K562 (cell line): ENCODE measurements around the gene CCDC158. TPM values are rescaled to one million over a fixed set of nuclear protein-coding genes. Genes with fewer than 3 reads are reported as not detected.
"Not testable (repeated sequence)": the region's sequence is repeated elsewhere in the genome, so short reads cannot be mapped to it uniquely, and the experiment has no call there.

ENCODE experiments used
- ATAC-seq: fragments of 200-7000 bp; cut with Tn5 transposase; 3 replicates; pipeline ENCODE4 v1.9.1; 2020; ENCODE audit warnings: moderate library complexity
- BruUV-seq: library from RNA; stranded (reverse); fragments of 400-500 nt; replicated peaks from 2 replicates; lab custom pipeline; 2021; lab: Mats Ljungman, UMichigan
- CTCF ChIA-PET: fragments of 300-600 bp; formaldehyde crosslinking; extraction: SDS; loops from one replicate; lab custom pipeline; 2021; ENCODE audit warnings: low intra/inter-chr PET ratio; lab: Yijun Ruan, JAX
- POLR2A ChIA-PET: fragments of 300-600, 350-650 bp; sonication (Branson Sonifier 250); formaldehyde crosslinking; extraction: SDS; loops from one replicate; lab custom pipeline; 2021; ENCODE audit warnings: antibody characterized with exemption, inconsistent platforms; lab: Yijun Ruan, JAX
- DNase-seq, 4 experiments: peaks; one replicate each; pipeline versions ENCODE4 v3.0.0 to v3.0.0-alpha.2; 2011 to 2018; ENCODE audit warnings: low spot score in 3 of 4, mixed read lengths in 3 of 4; ENCODE audit errors: extremely low read depth in 1 of 4
- FAIRE-seq: peaks from 2 replicates; lab custom pipeline; 2011; peaks lifted over from hg19 to GRCh38; lab: Jason Lieb, UNC
- H2AFZ ChIP-seq: 2 replicates; pipeline ENCODE4 v1.6.0; 2011; ENCODE audit warnings: low read depth, low read length, control low read depth, inconsistent platforms
- H3K27ac ChIP-seq: fragments of 200-600 bp; 3 replicates; pipeline ENCODE4 v1.8.0; 2011; ENCODE audit warnings: low read depth, mild to moderate bottlenecking, control low read depth, inconsistent platforms, low read length, moderate library complexity, mixed read lengths; ENCODE audit errors: extremely low read depth
- H3K27me3 ChIP-seq, 2 experiments: fragments of 300-600 bp in 1 of 2; 2 replicates in 1 of 2; 3 replicates in 1 of 2; pipeline versions ENCODE4 v1.6.0 to v1.8.0; 2011; ENCODE audit warnings: inconsistent platforms in 2 of 2, low read length in 2 of 2, mild to moderate bottlenecking in 1 of 2, mixed read lengths in 1 of 2, moderate library complexity in 1 of 2; ENCODE audit not compliant: control insufficient read depth in 2 of 2, insufficient read depth in 2 of 2
- H3K36me3 ChIP-seq: fragments of 300-600 bp; 3 replicates; pipeline ENCODE4 v1.8.0; 2011; ENCODE audit warnings: mild to moderate bottlenecking, low read length, inconsistent platforms; ENCODE audit not compliant: control insufficient read depth, insufficient read depth
- H3K4me1 ChIP-seq, 2 experiments: fragments of 200-600 bp in 1 of 2; replicated peaks in 1 of 2; 2 replicates in 1 of 2; 3 replicates in 1 of 2; pipeline versions ENCODE4 v1.5.1 to v1.8.0; 2011; ENCODE audit warnings: inconsistent platforms in 2 of 2, low read length in 2 of 2, mild to moderate bottlenecking in 1 of 2, mixed read lengths in 1 of 2, moderate library complexity in 1 of 2; ENCODE audit not compliant: control insufficient read depth in 2 of 2, insufficient read depth in 2 of 2
- H3K4me2 ChIP-seq: 2 replicates; pipeline ENCODE4 v1.6.1; 2011; ENCODE audit warnings: low read length, control low read depth, inconsistent platforms, mixed read lengths; ENCODE audit not compliant: insufficient read depth
- H3K4me3 ChIP-seq: fragments of 200-600 bp; sonication (generic), shearing (Covaris generic); 2 replicates; pipeline ENCODE4 v1.5.1; 2016; ENCODE audit warnings: control low read depth, inconsistent platforms
- H3K79me2 ChIP-seq: fragments of 200-600 bp; 3 replicates; pipeline ENCODE4 v1.8.0; 2011; ENCODE audit warnings: low read length, inconsistent platforms; ENCODE audit not compliant: control insufficient read depth, insufficient read depth
- H3K9ac ChIP-seq, 2 experiments: 2 replicates each; pipeline versions ENCODE4 v1.6.0 to v1.6.1; 2011; ENCODE audit warnings: low read depth in 2 of 2, low read length in 2 of 2, control low read depth in 1 of 2, inconsistent platforms in 1 of 2, mild to moderate bottlenecking in 1 of 2, mixed read lengths in 1 of 2; ENCODE audit not compliant: insufficient read depth in 1 of 2
- H3K9me1 ChIP-seq: one replicate; pipeline ENCODE4 v1.6.0; 2011; ENCODE audit warnings: inconsistent platforms, mild to moderate bottlenecking, low read length, moderate library complexity; ENCODE audit not compliant: control insufficient read depth, insufficient read depth
- H3K9me3 ChIP-seq: replicated peaks from 2 replicates; pipeline ENCODE4 v1.5.1; 2011; ENCODE audit warnings: low read depth, low read length, inconsistent platforms; ENCODE audit not compliant: control insufficient read depth, insufficient read depth
- H4K20me1 ChIP-seq: replicated peaks from 2 replicates; pipeline ENCODE4 v1.6.1; 2011; ENCODE audit warnings: low read length, inconsistent platforms, mixed read lengths; ENCODE audit not compliant: control insufficient read depth, insufficient read depth
- BCL6 ChIP-seq: fragments of 250-450 bp; sonication (Bioruptor Pico); IDR thresholded peaks from 2 replicates; pipeline ENCODE4 v1.4.0; 2020
- EHMT2 ChIP-seq: fragments of 450-650 bp; IDR thresholded peaks from 2 replicates; pipeline ENCODE4 v1.6.1; 2018; ENCODE audit warnings: antibody characterized with exemption
- ELF2 ChIP-seq: fragments of 250-450 bp; sonication (Bioruptor Pico); IDR thresholded peaks from 2 replicates; pipeline ENCODE4 v1.5.0; 2021; ENCODE audit warnings: mild to moderate bottlenecking
- NR1H2 ChIP-seq: sonication (generic); formaldehyde crosslinking; IDR thresholded peaks from 2 replicates; pipeline ENCODE4 v1.4.0; 2020; ENCODE audit warnings: mild to moderate bottlenecking, missing genetic modification reagents
- NR2C1 ChIP-seq, 2 experiments: fragments of 450-650 bp; IDR thresholded peaks; 2 replicates each; pipeline ENCODE4 v1.6.1; 2017; ENCODE audit warnings: mild to moderate bottlenecking in 2 of 2, antibody characterized with exemption in 1 of 2, inconsistent platforms in 1 of 2, missing compliant biosample characterization in 1 of 2, missing genetic modification characterization in 1 of 2
- PYGO2 ChIP-seq: fragments of 450-650 bp; IDR thresholded peaks from 2 replicates; pipeline ENCODE4 v1.6.1; 2016; ENCODE audit warnings: mild to moderate bottlenecking, missing genetic modification characterization, moderate library complexity, missing compliant biosample characterization
- SMARCE1 ChIP-seq: fragments of 450-650 bp; IDR thresholded peaks from 2 replicates; pipeline ENCODE4 v1.7.1; 2016; ENCODE audit warnings: mild to moderate bottlenecking
- TEAD4 ChIP-seq, 2 experiments: sonication (generic) in 1 of 2; formaldehyde crosslinking in 1 of 2; IDR thresholded peaks; 2 replicates each; pipeline versions ENCODE4 v1.6.1 to v1.8.0; 2012 to 2022; ENCODE audit warnings: borderline replicate concordance in 1 of 2, inconsistent platforms in 1 of 2, low read length in 1 of 2, mild to moderate bottlenecking in 1 of 2, missing genetic modification reagents in 1 of 2
- ZNF175 ChIP-seq: fragments of 200-800 bp; sonication (Bioruptor generic); IDR thresholded peaks from 2 replicates; pipeline ENCODE4 v1.6.1; 2016; ENCODE audit warnings: low read depth, mild to moderate bottlenecking, missing genetic modification characterization, missing compliant biosample characterization
- ZNF263 ChIP-seq: sonication (generic); formaldehyde crosslinking; IDR thresholded peaks from 2 replicates; pipeline ENCODE4 v1.8.0; 2022; ENCODE audit warnings: mild to moderate bottlenecking, missing genetic modification reagents, borderline replicate concordance
- WGBS: fragments of 100-300 bp; shearing (Covaris generic); methylation state at CpG from one replicate; pipeline ENCODE4 v1.1.6; 2016; ENCODE audit warnings: low coverage, mixed read lengths; ENCODE audit not compliant: insufficient coverage; ENCODE audit errors: missing lambda C conversion rate; 5-methylcytosine and 5-hydroxymethylcytosine counted together
- in situ Hi-C: fragments of 300-500 bp; cut with MboI; formaldehyde crosslinking; loops from 4 replicates; pipeline ENCODE4 v1.15.0; 2018; ENCODE audit warnings: inconsistent platforms, mixed read lengths
- intact Hi-C: fragments of 100-400 bp; cut with micrococcal nuclease; formaldehyde crosslinking; loops from 2 replicates; pipeline ENCODE4 v1.14.2; 2022
- polyA plus RNA-seq, 8 experiments: library from polyadenylated mRNA; depleted of rRNA in 4 of 8; stranded (reverse) in 5 of 8; unstranded in 3 of 8; fragments of >200 nt; fragmentation: Nextera tagmentation in 2 of 8; fragmentation: Illumina TruSeq in 1 of 8; extraction: Ambion mirVana in 2 of 8; extraction: Trizol in 1 of 8; gene quantifications; 2 replicates each; pipeline versions ENCODE4 v1.2.1 to v1.2.3, GENCODE V29; 2011 to 2014; ENCODE audit warnings: inconsistent platforms in 1 of 8, missing spikeins in 1 of 8
- total RNA-seq, 7 experiments: library from RNA; depleted of rRNA in 6 of 7; stranded (reverse); fragments of >200 nt in 6 of 7; fragmentation: Illumina TruSeq in 2 of 7; extraction: Trizol in 2 of 7; gene quantifications; 2 replicates each; pipeline versions ENCODE4 v1.2.1 to v1.2.3, GENCODE V29; 2011 to 2021; ENCODE audit warnings: low replicate concordance in 1 of 7
- TF ChIP-seq, protein P1 (sequence below): fragments of 200-800 bp; sonication (Bioruptor generic); IDR thresholded peaks from 2 replicates; pipeline ENCODE4 v1.6.1; 2017; ENCODE audit warnings: missing genetic modification characterization, missing compliant biosample characterization
- TF ChIP-seq, protein P2 (sequence below): fragments of 450-650 bp; IDR thresholded peaks from 2 replicates; pipeline ENCODE4 v1.6.1; 2017; ENCODE audit warnings: antibody characterized with exemption

The CCDC158 gene
- total and polyA plus RNA-seq, 9 of the 15 experiments (the other 6 are each of a cell fraction or from before 2014, with no cell fraction given), result not detected

DNA sequence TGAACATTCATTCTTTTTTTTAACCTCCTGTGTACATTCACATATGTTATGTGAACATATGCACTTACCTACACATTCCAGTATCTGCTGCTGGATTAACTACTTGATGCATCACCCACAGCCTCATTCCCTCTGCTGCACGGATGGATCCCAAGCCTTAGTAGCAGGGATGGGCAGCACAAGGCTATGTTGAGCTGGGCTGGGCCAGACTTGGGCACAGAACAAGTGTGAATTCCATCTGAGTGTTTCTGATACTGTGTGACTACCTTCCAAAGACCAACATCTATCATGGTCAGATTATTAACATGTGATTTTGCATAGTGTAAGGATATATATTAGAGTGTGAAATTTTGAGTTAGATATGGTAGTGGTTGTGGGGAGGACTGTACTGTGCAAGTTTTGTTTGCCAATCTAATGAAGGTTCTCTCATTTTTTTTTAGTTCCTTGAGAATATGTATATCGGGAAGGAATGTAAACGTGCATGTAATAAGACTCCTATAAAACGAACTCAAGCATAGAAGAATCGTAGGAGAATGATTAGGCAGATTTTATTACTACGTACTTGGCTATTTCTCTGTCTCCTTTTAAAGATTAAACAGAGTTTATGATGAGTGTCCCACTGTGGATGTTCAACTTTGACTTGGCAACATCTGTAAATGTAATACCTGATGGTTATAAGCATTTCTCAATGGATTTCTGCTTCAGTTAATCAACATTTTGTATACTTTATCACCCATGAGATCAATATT, 137.8 kb downstream of the CCDC158 start:
- no peak overlapping the region for H3K4me2 ChIP-seq
- ATAC-seq (no peak), DNase-seq (no peak)
- no TSS peak for BruUV-seq
- intact Hi-C loops, result no loop called here
- H3K4me1 ChIP-seq, result no peaks in the 10 kb centered on the region; a peak in 2 of 5 replicates
- H3K27me3 ChIP-seq, result no peaks in the 10 kb centered on the region
- H3K79me2 ChIP-seq, result no peaks in the 10 kb centered on the region
- H3K27ac ChIP-seq, result no peak overlapping the region
- H3K4me3 ChIP-seq, result no peak overlapping the region
- no peaks in the 10 kb centered on the region for H3K36me3 ChIP-seq
- no peak overlapping the region for H3K9ac ChIP-seq
- POLR2A ChIA-PET, result no interaction called here
- TF ChIP-seq, protein P1, sequence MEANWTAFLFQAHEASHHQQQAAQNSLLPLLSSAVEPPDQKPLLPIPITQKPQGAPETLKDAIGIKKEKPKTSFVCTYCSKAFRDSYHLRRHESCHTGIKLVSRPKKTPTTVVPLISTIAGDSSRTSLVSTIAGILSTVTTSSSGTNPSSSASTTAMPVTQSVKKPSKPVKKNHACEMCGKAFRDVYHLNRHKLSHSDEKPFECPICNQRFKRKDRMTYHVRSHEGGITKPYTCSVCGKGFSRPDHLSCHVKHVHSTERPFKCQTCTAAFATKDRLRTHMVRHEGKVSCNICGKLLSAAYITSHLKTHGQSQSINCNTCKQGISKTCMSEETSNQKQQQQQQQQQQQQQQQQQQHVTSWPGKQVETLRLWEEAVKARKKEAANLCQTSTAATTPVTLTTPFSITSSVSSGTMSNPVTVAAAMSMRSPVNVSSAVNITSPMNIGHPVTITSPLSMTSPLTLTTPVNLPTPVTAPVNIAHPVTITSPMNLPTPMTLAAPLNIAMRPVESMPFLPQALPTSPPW (CRISPR knock-in tag), result no peak
- no peak for TF ChIP-seq ZNF263 (CRISPR knock-in tag)
- no peak for TF ChIP-seq PYGO2 (tag)
- TF ChIP-seq NR2C1 (IDR thresholded peaks at IDR 0.05), result no peak
- TF ChIP-seq NR2C1 (tag; IDR thresholded peaks at IDR 0.05), result no peak
- no peak for TF ChIP-seq BCL6 (CRISPR knock-in tag)
- TF ChIP-seq SMARCE1, result no peak
- TF ChIP-seq ELF2 (CRISPR knock-in tag), result no peak
- no peak for TF ChIP-seq EHMT2
- no peak for TF ChIP-seq NR1H2 (CRISPR knock-in tag)
- TF ChIP-seq, protein P2, sequence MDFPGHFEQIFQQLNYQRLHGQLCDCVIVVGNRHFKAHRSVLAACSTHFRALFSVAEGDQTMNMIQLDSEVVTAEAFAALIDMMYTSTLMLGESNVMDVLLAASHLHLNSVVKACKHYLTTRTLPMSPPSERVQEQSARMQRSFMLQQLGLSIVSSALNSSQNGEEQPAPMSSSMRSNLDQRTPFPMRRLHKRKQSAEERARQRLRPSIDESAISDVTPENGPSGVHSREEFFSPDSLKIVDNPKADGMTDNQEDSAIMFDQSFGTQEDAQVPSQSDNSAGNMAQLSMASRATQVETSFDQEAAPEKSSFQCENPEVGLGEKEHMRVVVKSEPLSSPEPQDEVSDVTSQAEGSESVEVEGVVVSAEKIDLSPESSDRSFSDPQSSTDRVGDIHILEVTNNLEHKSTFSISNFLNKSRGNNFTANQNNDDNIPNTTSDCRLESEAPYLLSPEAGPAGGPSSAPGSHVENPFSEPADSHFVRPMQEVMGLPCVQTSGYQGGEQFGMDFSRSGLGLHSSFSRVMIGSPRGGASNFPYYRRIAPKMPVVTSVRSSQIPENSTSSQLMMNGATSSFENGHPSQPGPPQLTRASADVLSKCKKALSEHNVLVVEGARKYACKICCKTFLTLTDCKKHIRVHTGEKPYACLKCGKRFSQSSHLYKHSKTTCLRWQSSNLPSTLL, result no peak
- no peak for TF ChIP-seq ZNF175 (CRISPR knock-in tag)
- TF ChIP-seq TEAD4 (IDR thresholded peaks at IDR 0.05; ENCODE audit: low read length), result no peak
- TF ChIP-seq TEAD4 (CRISPR knock-in tag; IDR thresholded peaks at IDR 0.05; ENCODE audit: borderline replicate concordance), result no peak
- TF ChIP-seq, all 486 proteins: peak for 0
- Histone ChIP-seq H2AFZ (no peak overlapping the region), H3K9me1 (no peaks in the 10 kb centered on the region), H3K9me3 (no peaks in the 10 kb centered on the region), H4K20me1 (no peaks in the 10 kb centered on the region)
- WGBS, result 58% methylated on average over 6 of the region's 6 CpGs
- FAIRE-seq, result no peak
- CTCF ChIA-PET, result no interaction called here
- in situ Hi-C loops, result no loop called here

DNA sequence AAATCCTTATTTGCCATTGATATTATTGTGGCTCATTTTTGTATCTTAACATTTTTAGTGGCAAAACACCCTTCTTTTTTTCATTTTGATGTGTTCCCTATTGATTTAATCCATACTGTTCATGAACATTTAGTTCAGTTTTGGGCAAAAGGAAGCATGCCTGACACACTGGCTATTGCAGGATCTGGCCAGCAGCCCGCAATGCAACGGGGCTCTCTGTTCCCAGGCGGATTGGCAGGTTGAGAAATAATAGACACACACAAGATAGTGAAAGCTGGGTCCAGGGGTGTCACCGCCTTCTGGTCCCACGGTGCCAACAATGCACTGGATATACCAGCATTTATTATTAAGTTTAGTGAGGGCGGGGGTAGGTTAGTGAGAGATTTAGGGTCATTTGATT, 139.3 kb downstream of the CCDC158 start:
- intact Hi-C loops, H3K9me3 ChIP-seq, FAIRE-seq, H3K27me3 ChIP-seq, in situ Hi-C loops, BruUV-seq, H3K36me3 ChIP-seq, H3K4me3 ChIP-seq, CTCF ChIA-PET, H3K27ac ChIP-seq, H3K9ac ChIP-seq, H3K4me2 ChIP-seq, POLR2A ChIA-PET, DNase-seq, H3K4me1 ChIP-seq, H3K79me2 ChIP-seq, H2AFZ ChIP-seq, H4K20me1 ChIP-seq, H3K9me1 ChIP-seq, ATAC-seq: not testable (repeated sequence)
- WGBS, result 80% methylated on average over 5 of the region's 6 CpGs
